Activated B cell treated with CpG ODN at 0.5 μM for 24 hours (primary cell): ENCODE measurements around the gene CMIP. TPM values are rescaled to one million over a fixed set of nuclear protein-coding genes. Genes with fewer than 3 reads are reported as not detected.

Experiments used
- ATAC-seq: fragments of 200-7000 bp; cut with Tn5 transposase; one replicate; pipeline ENCODE4 v1.10.0; 2021; ENCODE audit warnings: low read depth, mild to moderate bottlenecking, moderate library complexity
- CTCF ChIA-PET: fragments of 350-600 bp; sonication (Branson Sonifier 250); formaldehyde crosslinking; loops from one replicate; lab custom pipeline; 2021; ENCODE audit warnings: antibody characterized with exemption; lab: Charles Lee
- POLR2A ChIA-PET: fragments of 350-600 bp; sonication (Branson Sonifier 250); formaldehyde crosslinking; loops from one replicate; lab custom pipeline; 2021; ENCODE audit warnings: antibody characterized with exemption; lab: Charles Lee
- DNase-seq: peaks from one replicate; pipeline ENCODE4 v3.0.0; 2022
- H3K27ac Mint-ChIP-seq: one replicate; pipeline ENCODE4 v1.8.0; 2020; ENCODE audit warnings: mixed read lengths
- H3K27me3 Mint-ChIP-seq: one replicate; pipeline ENCODE4 v1.8.0; 2021; ENCODE audit warnings: mixed read lengths
- H3K36me3 Mint-ChIP-seq: one replicate; pipeline ENCODE4 v1.8.0; 2021; ENCODE audit warnings: low read depth, mixed read lengths
- H3K4me1 Mint-ChIP-seq: one replicate; pipeline ENCODE4 v1.8.0; 2021; ENCODE audit warnings: mixed read lengths
- H3K4me3 Mint-ChIP-seq: one replicate; pipeline ENCODE4 v1.8.0; 2020; ENCODE audit warnings: mild to moderate bottlenecking, mixed read lengths
- H3K9me3 Mint-ChIP-seq: one replicate; pipeline ENCODE4 v1.8.0; 2020; ENCODE audit warnings: mixed read lengths
- CTCF ChIP-seq: fragments of 200-600 bp; IDR thresholded peaks from one replicate; pipeline ENCODE4 v1.8.0; 2022; ENCODE audit warnings: antibody characterized with exemption, mild to moderate bottlenecking
- intact Hi-C: fragments of 100-400 bp; cut with micrococcal nuclease; formaldehyde crosslinking; loops from one replicate; pipeline ENCODE4 v1.15.1; 2024
- total RNA-seq: library from RNA; stranded (reverse); gene quantifications from 2 replicates; pipeline ENCODE4 v1.2.3, GENCODE V29; 2022

Gene CMIP
- total RNA-seq, 1 donor from 2014 or later: 76.3 TPM

DNA sequence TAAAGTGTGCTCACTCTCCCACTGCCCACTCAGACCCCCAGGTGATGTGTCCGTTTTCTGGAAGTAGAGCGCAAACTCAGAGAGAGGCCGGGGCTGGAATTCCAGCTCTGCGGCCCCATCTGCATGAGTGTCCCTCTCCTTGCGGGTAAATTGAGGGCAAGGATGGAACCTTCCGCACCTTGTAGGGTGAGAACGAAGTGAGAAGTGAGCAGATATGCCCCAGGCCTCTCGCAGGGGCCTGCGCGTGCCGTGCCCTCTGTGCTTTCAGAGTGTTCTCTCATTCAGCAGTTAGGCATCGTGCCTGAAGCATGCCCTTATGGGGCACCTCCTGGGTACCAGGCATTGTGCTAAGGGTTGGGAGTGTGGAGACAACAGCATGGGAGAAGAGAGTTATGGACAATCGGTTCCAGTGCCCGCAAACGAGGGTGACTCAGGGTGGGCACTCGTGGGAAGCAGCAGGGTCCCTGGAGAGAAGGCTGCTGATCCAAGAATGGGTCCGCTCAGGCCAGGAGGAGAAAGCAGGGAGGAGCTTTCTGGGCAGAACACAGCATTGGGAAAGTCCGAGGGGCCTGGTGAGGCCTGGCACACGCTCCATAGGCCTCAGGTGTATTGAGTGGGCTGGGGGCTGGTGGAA, 23.8 kb downstream of the CMIP start:
- ATAC-seq: no peak
- H3K27ac Mint-ChIP-seq: peak overlapping the region; percentile 84
- CTCF ChIA-PET: no interaction called here
- H3K9me3 Mint-ChIP-seq: no peaks in the 10 kb centered on the region
- TF ChIP-seq CTCF: no peak
- POLR2A ChIA-PET: interaction anchor here (2.3 to 3.1 kb wide), 3 partner anchors 12 to 32 kb away, joined by 9 to 82 read pairs (median 21); no protein-coding TSS in a partner anchor
- H3K27me3 Mint-ChIP-seq: no peaks in the 10 kb centered on the region
- intact Hi-C loops: no loop called here
- no peak overlapping the region for H3K4me3 Mint-ChIP-seq
- no peak for DNase-seq
- H3K36me3 Mint-ChIP-seq: peaks cover 23% of the 10 kb centered on the region
- H3K4me1 Mint-ChIP-seq: peaks cover 78% of the 10 kb centered on the region

DNA sequence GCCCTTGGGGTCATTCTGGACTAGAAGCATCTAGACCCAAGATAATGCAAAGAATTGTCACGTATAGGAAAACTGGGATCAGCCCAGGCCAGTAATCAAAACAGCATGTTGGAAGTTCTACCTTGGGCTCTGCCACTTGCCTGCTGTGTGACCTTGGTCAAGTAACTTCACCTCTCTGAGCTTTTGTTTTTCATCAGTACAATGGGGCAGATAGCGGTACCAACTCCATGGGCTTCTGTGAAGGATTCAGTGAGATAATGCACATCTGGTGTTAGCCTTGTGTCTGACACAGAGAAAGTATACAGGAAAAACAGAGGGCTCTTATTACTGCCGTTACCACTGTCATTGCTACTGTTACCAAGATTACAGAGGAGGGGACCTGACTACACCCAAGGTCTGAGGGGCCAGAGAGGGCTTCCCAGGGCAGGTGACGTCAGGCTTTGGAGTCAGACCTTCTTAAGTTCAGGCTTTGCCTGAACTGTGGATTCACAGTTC, 24.6 kb downstream of the CMIP start:
- Mint-ChIP-seq H3K9me3 (no peaks in the 10 kb centered on the region), H3K27me3 (no peaks in the 10 kb centered on the region), H3K4me3 (peak overlapping the region; percentile 66), H3K4me1 (peaks cover 84% of the 10 kb centered on the region), H3K36me3 (peaks cover 19% of the 10 kb centered on the region), H3K27ac (peak overlapping the region; percentile 84)
- no peak for TF ChIP-seq CTCF
- DNase-seq (no peak), ATAC-seq (peak; percentile 11)
- intact Hi-C loops: no loop called here
- POLR2A ChIA-PET: interaction anchor here (0.6 to 3.1 kb wide), 8 partner anchors 10 to 702 kb away, joined by 3 to 82 read pairs (median 8); no protein-coding TSS in a partner anchor
- CTCF ChIA-PET: interaction anchor here (0.6 to 1.7 kb wide), 4 partner anchors 9 to 43 kb away, joined by 3 to 6 read pairs (median 4); no protein-coding TSS in a partner anchor

DNA sequence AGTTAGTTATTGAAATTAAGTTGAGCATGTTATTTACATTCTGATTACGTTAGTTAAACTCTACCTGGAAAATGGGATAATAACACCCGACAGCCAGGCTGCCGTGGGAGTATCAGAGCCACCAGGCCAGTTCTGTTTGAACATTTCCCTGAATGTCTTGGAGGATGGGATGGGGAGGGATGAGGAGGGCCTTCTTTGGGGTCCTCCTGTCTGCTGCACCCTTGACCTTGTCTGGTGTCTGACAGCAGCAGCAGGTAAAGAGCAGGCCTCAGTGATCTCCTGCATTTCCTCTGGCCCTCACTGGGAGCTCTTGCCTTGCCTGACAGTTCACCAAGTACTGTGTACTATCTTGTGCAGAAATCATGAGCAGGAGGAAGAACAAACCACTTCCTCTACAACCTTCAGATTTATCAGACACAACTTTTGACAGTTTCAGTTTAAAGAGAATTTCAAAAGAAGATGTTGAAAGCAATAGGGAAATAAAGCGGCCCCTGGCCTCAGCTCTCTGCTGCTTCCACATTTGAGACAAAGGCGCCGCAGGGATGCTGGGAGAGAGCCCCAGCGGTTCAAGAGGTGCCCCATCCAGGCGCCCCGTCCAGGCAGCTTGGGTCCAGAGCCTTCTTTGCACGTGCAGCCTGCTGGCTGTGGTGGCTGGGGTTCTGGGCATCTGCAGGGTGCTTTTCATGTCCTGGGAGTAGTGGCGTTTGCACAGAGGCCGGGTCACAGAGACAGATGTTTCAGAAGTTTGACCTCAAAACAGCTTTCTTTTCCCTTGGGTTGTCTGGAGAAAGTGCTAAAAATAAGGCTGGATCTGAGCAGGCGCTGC, 25.3 kb downstream of the CMIP start:
- intact Hi-C loops: loop anchor here (1.0 kb wide), 1 partner anchor 9 kb away; no protein-coding TSS in a partner anchor
- TF ChIP-seq CTCF: no peak
- peak overlapping the region; percentile 84 for H3K27ac Mint-ChIP-seq
- peak overlapping the region; percentile 66 for H3K4me3 Mint-ChIP-seq
- peaks cover 16% of the 10 kb centered on the region for H3K36me3 Mint-ChIP-seq
- ChIA-PET POLR2A (interaction anchor here (0.6 to 3.1 kb wide), 12 partner anchors 10 to 701 kb away, joined by 3 to 82 read pairs (median 5); no protein-coding TSS in a partner anchor), CTCF (interaction anchor here (0.6 to 1.7 kb wide), 5 partner anchors 9 to 42 kb away, joined by 3 to 6 read pairs (median 6); no protein-coding TSS in a partner anchor)
- no peaks in the 10 kb centered on the region for H3K27me3 Mint-ChIP-seq
- peak; percentile 88 for ATAC-seq
- DNase-seq: no peak
- H3K9me3 Mint-ChIP-seq: no peaks in the 10 kb centered on the region
- peaks cover 82% of the 10 kb centered on the region for H3K4me1 Mint-ChIP-seq

- Mint-ChIP-seq H3K9me3 (no peaks in the 10 kb centered on the region), H3K27ac (peak overlapping the region; percentile 84), H3K4me1 (peaks cover 86% of the 10 kb centered on the region), H3K36me3 (peaks cover 19% of the 10 kb centered on the region), H3K27me3 (no peaks in the 10 kb centered on the region), H3K4me3 (peak overlapping the region; percentile 66)
- no peak for DNase-seq
- POLR2A ChIA-PET: interaction anchor here (0.6 to 3.1 kb wide), 7 partner anchors 9 to 164 kb away, joined by 3 to 82 read pairs (median 3); no protein-coding TSS in a partner anchor
- CTCF ChIA-PET: interaction anchor here (1.4 to 1.6 kb wide), 2 partner anchors 11 to 30 kb away, joined by 6 read pairs; no protein-coding TSS in a partner anchor
- no peak for TF ChIP-seq CTCF
- no peak for ATAC-seq
- intact Hi-C loops: loop anchor here (1.0 kb wide), 1 partner anchor 8 kb away; no protein-coding TSS in a partner anchor
These were observed 26.4 kb downstream of the CMIP start for GRCh38 chr16:81470796-81471636.
